Stromal cell of bone marrow (primary cell): ENCODE data around the gene ALMS1.
A peak's percentile ranks its signal among the peaks of the same experiment; 100 is the strongest.
"Not testable (repeated sequence)": the region's sequence is repeated elsewhere in the genome, so short reads cannot be mapped to it uniquely, and the experiment has no call there.

Source experiments
- DNase-seq: peaks from one replicate; pipeline ENCODE4 v3.0.0-alpha.2; 2012; ENCODE audit warnings: low read depth

Gene ALMS1

DNA sequence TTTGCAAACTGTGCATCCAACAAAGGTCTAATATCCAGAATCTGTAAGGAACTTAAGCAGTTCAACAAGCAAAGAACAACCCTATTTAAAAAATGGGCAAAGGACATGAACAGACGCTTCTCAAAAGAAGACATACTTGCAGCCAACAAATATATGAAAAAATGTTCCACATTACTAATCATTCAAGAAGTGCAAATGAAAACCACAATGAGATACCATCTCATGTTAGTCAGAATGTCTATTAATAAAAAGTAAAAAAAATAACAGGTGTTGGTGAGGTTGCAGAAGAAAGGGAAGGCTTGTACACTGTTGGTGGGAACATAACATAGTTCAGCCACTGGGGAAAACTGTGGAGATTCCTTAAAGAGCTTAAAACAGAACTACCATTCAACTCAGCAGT is 130.4 kb downstream of the ALMS1 start:
- no peak for DNase-seq

DNA sequence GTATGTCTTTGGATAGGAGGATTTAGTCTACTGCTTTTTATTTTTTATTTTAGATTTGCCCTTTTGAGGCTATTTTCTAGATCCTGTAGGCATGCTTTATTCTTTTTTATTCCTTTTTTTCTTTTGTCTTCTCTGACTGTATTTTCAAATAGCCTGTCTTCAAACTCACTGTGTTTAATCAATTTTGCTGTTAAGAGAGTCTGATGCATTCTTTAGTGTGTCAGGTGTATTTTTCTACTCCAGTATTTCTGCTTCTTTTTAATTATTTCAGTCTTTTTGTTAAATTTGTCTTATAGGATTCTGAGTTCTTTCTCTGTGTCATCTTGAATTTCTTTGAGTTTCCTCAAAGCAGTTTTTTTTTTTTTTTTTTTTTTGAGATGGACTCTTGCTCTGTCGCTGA is 143.1 kb downstream of the ALMS1 start:
- no peak for DNase-seq

DNA sequence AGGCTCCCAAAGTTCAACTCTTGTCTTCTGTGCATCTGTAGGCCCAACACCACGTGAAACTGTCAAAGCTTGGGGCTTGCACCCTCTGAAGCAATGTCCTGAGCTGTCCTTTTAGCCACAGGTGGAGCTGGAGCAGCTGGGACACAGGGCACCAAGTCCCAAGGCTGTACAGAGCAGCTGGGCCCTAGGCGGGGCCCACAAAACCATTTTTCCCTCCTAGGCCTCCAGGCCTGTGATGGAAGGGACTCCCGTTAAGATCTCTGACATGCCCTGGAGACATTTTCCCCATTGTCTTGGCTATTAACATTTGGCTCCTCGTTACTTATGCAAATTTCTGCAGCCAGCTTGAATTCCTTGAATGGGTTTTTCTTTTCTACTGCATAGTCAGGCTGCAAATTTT is 145.1 kb downstream of the ALMS1 start:
- not testable (repeated sequence) for DNase-seq

DNA sequence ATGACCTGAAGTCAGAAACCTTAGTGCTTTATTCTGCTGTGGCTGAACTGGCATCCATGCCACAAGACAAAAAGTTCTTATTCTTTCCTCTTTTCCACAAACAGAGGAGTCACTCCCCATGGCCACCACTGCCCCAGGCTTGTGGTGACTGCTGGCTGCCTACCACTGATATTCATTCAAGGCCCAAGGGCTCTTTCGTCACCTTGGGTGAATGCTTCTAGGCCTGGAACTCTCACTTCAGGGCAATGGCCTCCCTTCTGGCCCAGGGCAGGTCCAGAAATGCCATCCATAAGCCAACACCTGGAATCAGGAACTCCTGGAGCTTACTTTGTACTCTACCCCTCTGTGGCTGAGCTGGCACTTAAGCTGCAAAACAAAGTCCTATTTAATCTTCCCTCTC is 146.7 kb downstream of the ALMS1 start:
- DNase-seq, result no peak

DNA sequence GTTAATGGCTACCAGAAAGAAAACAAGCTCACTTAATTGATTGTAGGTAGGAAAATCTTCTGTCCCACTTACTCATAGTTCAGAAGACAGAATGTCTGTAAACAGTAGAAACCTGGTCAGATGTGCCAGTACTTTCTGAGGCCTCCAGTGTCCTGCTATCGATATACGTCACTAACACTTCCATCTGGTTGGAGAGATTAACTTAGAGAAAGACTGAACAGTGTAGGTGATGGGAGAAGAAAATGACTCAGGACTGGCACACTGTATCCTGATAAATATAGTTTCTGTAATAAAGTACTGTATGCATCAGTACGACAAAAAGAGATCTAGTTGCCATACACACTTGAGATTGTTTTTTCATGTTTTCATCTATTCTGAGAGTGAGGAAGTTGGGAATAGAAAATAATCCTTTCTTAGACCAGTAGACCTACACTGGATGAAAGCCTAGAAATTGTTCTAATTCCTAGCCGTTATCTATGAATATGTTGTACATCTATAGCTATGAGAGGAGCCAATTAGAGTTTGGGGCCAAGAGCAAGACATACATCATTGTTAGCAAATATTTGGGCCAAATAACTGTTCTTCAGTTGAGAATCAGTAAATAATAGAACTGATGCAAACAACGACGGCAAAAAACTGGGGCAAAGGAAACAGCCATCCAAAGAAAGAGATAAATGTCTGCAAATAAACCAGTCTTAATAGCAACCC is 150.7 kb downstream of the ALMS1 start:
- no peak for DNase-seq

DNA sequence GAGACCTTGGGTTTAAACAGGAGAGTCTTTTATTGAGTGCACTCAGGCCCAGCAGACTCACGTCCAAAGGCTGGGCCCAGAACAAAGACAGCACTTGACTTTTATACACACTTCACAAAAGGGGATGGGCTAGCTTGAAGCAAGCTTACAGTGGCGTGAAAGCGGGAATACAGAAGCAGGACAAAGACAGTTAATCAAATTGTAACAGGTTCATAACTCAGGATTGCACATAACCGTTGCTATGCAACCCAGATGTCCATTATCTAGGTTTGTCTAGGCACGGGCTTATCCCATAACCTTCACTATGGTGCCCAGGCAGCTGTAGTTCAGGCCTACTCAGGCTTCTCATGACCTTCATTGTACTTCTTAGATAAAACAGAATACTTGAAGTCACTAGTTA is 175.2 kb downstream of the ALMS1 start:
- not testable (repeated sequence) for DNase-seq

DNA sequence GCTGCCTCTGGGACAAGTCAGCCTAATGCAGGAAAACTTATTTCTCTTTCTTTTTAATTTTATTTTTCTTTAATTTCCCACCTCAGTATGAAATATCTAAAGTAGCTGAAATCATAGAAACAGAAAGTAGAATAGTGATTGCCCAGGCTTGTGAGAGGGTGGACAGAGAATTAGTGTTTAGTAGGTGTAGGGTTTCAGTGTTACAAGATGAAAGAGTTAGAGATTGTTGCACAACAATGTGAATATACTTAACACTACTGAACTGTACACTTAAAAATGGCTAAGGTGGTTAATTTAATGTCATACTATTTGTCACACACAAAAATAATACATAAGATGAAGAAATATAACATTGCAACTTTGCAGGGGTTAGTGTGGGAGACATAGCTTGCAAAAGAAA is 175.8 kb downstream of the ALMS1 start:
- DNase-seq, result no peak

DNA sequence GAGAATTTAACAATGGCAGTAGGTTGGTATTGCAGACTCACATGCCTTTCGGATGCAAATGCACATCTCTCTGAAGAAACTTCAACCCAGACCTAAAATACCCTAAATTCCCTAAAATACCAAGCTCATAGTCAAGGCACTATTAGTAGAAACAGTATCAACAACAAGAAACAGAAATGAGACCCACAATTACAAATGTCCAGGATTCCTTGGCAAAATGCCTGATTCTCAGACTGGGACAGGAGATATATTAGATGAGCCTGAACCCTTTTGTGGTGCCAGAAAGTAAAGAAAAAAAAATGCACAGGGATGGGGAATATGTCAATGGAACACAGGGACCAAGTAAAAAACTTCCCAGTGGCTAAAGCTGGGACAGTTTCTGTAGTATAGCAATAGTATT is 179.3 kb downstream of the ALMS1 start:
- no peak for DNase-seq

DNA sequence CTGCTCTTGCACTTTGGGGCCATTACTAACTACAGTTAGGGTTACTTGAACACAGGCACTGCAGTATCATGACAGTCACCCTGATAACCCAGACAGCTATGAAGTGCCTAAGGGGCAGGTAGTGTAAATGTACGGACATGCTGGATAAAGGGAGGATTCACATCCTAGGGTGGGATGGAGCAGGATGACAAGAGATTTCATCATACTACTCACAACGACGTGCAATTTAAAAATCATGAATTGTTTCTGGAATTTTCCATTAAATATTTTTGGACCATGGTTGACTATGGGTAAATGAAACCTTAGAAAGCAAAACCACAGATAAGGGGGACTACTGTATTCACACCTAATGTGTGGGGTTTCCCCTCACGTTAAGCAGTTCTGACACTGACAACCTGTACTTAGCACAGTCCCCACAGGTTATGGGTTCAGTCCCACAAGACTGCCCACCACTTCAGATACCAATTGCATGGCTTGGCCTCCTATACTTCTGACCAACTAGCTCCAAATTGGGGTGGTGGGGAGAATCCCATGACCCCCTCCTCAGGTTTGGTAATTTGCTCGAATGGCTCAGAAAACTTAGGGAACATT is 180.7 kb downstream of the ALMS1 start:
- no peak for DNase-seq

DNA sequence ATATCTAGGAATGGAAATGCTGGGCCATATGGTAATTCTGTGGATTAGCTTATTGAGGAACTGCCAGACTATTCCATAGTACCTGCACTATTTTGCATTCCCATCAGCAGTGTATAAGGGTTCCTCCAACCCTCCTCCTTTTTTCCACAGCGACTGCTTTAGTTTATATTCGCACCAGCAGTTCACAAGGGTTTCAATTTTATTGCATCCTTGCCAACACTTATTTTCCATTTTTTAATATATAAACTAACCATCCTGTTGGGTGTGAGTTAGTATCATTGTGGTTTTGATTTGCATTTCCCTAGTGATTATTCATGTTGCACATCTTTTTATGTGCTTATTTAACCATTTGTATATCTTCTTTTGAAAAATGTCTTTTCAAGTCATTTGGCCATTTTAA is 189.6 kb downstream of the ALMS1 start:
- DNase-seq, result no peak

DNA sequence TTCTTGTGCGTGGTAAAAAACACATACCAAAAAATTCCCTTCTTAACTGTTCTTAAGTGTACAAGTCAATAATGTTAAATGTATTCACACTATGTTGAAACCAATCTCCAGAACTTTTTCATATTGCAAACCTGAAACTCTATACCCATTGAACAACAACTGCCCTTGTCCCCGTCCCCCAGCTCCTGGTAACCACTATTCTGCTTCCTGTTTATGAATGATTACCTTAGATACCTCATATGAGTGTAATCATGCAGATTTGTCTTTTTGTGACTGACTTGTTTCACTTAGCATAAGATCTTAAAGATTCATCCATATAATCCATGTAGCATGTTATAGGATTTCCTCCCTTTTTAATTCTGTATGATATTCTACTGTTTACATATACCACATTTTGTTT is 196.7 kb downstream of the ALMS1 start:
- no peak for DNase-seq

DNA sequence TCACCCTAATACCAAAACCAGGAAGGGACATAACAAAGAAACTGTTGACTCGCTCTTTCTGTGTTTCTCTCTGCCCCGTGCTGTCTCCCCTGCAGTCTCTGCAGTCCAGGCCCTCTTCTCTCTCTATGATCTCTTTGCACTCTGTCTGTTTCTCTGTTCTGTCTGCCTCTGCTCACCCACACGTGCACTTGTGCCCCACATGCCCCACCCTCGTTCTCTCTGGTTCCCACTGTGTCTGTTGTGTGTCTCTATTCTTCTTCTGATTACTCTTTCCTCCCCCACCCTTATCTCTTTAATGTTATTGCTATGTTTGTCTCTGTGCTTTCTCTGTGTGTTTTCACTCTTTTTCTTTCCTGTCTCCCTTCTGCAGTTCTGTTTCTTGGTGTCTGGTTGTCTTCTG is 202.5 kb downstream of the ALMS1 start:
- no peak for DNase-seq

DNA sequence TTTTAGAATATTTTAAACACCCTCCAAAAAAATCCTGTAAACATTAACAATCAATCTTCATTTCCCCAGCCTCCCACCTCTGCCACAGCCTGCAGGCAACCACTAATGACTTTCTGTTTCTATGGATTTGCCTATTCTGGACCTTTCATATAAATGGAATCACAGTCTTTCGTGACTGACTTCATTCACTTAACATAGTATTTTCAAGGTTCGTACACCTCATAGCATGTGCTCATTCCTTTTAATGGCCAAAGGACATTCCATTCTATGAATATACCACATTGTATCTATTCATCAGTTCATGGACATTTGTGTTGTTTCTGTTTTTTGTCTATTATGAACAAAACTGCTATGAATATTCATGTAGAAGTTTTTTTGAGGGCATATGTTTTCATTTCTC is 208.0 kb downstream of the ALMS1 start:
- no peak for DNase-seq

DNA sequence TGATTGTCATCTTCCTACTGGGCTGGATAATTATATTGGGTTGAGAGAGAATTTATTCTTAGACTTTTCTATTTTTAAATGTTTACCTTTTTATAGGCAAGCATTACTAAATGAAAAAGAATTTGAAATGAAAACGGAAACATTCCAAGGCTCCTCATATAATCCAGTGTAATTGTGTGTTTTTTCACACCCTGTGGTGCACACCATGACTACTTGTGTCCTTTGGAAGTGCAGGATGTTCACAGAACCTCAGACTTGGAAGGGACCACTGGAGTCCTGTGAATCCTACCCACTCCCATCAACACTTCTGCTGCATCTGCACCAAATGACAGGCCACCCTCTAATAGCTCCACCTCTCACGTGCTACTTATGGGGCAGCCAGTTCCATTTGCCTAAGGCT is 208.6 kb downstream of the ALMS1 start:
- DNase-seq, result no peak

DNA sequence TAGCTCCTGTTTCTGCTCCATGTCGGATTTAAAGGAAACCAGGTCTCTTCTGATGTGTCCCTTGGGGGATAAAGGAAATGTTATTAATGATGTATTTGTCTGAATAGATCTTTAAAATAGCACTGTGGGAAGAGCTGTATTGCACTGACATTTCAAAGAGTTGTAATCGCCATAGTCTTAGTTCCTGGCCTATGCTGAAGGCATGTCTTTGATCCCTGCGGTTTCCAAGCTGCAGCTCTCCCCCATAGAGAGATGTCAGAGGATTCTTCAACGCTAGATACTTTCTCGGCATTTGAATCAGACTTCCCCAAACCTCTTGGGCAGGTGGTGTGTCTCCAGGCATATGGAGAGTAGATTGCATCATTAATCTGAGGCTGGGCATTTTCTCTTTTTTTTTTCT is 216.1 kb downstream of the ALMS1 start:
- DNase-seq, result no peak

DNA sequence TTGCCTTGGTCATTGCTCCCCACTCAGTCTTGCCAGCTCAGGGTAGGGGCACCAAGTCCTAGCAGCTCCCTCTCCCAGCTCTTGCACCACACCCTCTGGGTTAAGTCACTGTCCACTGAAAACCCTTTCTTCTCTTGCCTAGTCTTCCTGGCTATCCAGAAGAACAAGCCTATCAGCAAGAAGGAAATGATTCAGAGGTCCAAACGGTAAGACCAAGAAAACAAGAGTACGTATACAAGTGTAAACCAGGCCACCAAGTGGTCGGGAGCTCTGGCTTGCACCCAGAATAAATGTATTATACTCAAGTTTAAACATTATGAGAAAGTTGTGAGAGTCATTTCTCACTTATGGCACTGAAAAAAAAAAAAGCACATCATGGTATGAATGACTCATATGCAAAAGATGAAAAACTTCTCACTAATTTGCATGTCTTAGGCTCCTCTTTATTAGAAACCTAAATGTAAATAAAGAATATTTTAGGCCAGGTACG is 217.5 kb downstream of the ALMS1 start:
- peak; percentile 3 for DNase-seq

DNA sequence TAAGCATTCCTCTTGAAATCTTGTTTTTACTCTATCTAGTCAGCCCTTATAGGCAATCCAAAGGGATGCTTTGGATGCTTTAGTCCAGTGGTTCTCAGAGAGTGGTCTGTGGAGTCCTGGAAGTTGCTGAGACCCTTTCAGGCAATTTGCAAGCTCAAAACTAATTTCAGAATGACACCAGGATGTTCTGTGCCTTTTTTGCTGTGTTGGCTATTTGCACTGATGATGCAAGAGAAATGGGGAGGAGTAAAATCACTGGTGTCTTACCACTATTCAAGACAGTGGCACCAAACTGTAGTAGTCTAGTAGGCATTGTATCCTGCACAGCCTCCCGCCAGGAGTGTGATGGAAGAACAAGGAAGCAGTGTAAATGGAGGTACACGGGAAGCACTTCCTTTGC is 219.0 kb downstream of the ALMS1 start:
- DNase-seq, result not testable (repeated sequence)

DNA sequence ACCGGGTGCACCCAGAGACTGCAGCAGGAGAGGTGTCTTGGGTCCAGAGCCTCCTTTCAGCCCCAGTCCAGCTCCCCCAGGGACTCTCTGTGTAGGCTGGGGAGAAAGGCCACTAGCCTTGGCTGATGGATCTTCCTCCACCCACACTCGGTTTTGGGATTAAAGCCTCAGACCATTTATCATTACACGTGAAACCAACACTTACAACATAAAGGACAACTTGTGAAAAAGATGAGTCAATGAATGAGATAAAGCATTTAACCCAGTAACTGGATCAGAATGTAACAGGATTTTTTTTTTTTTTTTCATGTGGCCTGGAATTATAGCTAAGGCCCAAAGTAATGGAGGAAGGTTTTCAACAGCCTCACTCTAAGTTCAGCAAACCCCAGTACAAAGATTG is 224.5 kb downstream of the ALMS1 start:
- no peak for DNase-seq

DNA sequence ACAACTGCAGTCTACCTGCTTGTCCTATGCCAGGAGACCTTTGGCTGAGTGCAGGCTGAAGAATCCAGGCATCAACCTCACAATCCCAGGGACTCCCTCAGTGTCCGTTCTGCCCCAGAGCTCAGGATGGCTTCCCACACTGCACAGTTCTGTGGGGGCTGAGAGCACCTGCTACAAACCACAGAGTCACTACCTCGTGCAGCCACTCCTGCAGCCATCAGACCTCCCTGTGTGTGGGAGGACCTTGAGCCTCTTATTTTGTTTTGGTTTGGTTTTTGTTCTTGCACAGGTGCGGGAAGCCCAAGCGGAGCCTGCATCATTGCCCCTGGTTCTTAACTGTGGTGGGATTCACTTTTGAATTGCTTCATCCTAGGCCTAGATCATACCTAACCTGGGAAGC is 225.6 kb downstream of the ALMS1 start:
- no peak for DNase-seq

DNA sequence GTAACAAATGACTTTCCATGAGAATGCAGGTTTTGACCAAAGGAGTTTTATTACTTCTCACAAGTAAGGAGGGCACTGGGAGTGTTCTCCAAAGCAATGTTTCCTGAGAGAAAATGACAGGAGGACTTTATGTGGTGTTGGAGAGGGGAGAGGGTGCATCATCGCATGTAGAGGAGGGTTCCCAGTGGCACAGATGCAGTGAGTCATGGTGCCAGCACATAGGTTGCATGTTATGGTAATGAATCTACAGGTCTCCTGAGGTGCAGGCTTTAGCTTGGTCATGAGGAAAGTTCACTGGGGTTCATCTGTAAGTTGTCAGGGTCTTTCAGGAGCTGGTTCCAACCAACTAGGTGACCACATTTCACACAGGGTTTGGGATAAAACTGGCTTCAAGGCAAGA is 226.2 kb downstream of the ALMS1 start:
- peak; percentile 9 for DNase-seq

DNA sequence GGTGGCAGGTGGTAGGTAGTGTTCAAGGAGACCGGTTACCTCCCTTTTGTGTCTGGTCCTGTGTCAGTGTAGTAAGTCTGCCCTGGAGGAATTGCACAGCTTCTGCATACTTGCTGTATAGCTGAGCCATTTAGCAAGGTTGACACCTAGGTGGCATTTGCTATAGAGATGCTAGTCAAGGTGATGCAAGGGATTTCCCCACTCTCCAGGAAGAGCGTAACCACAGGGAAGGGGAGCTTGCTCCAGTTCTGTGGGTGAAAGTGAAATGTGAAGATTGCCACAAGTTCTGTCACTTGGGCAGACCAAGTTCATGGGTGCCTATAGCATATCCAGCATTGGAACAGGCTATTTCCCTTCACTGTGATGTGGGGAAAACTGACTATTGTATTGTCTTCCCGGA is 228.5 kb downstream of the ALMS1 start:
- no peak for DNase-seq

DNA sequence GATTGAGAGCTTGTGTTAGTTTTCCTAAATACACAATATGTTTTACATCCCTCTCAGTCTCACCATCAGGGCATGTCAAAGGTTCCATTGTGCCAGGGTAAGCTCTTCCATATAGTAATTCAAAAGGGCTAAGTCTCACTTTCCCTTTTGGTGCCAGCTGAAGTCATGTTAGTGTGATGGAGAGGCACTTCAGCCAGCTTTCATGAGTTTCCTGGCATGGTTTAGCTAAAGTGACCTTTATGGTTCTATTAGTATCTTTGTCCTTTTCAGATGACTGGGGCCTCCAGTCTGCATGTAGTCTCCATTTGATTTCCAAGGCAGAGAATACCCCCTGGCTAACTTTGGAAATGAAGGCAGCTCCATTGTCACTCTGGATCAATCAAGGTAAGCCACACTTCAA is 229.4 kb downstream of the ALMS1 start:
- no peak for DNase-seq

DNA sequence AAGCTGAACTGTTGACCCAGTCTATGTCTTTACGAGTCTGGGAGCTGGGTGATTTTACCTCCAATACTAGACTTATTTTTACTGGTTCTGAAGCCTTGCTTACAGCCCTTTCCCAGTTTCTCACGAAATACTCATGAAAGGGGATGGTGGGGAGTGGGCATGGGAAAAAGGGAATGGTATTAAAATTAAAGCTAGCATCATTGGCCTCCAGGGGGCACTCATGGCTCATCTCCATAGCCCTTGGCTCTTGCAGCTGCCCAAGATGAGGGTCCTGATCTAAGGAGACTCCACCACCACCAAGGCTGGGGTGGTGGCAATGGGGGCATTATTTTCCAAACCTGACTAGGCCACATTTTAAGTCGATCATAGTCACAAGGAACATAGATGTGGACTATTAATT is 234.3 kb downstream of the ALMS1 start:
- not testable (repeated sequence) for DNase-seq

DNA sequence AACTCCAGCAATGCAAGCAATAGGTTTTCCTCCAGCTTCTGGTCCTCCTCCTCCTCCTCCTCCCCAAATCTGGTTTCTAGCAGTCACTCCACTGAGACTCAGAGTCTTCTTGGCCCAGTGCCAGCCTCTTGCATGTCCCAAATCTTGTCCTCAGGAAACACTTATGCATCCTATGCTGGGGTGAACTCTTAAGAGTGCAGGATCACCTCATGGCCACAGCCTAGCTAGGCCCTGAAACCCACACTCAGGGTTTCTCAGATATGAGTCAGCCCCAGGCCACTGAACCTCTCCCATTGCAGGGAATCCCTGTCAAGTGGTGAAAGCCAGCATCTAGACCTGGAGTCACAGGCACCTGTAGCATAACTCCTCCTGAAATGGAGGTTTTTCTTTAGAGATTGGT is 238.4 kb downstream of the ALMS1 start:
- DNase-seq, result not testable (repeated sequence)
